ENCODE results near the gene NSD1.

Gene NSD1

GRCh38 chr5:177100714-177101121 lies 32.9 kb upstream of the NSD1 start:
- no peaks in the 10 kb centered on the region for H3K9me3 Mint-ChIP-seq
- TF ChIP-seq CTCF (IDR thresholded peaks at IDR 0.05) = no peak
- H3K4me1 Mint-ChIP-seq = peaks cover 26% of the 10 kb centered on the region

DNA sequence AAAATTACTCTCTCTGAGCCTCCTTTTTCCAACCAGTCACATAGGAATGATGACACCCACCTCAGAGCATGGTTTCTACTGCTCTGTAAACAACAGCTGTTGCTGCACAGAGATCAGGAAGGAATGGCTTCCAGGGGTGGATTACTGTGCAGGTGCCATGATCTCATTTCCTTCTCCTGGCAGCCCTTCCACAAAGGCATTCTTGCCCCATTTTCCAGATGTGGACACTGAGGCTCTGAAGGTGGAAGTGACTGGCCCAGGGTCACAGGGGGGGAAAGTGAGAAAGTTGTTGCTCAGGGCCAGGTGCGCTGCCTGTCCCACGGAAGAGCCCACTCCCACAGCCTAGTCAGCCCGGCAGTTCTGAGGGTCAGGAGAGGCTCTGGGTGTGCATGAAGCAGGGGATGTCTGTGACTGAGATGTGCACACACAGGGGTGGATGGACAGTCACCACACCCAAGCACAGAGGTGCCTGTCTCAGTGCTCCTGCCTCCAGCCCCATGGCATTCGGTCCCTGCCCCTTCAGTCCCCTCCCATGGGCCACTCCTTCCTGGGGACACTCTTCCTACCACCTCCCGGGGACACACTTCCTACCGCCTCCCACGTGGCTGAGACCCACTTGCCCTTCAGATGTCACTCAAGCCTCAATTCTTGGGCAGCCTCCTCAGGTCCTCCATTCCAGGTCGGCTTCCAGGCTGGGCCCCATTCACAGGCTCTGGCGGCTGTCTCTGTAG lies 29.9 kb upstream of the NSD1 start:
- H3K4me1 Mint-ChIP-seq = peaks cover 24% of the 10 kb centered on the region
- TF ChIP-seq CTCF (IDR thresholded peaks at IDR 0.05) = no peak
- DNase-seq = no peak
- no peaks in the 10 kb centered on the region for H3K9me3 Mint-ChIP-seq
- no peak overlapping the region for H3K4me3 Mint-ChIP-seq
- no peaks in the 10 kb centered on the region for H3K36me3 Mint-ChIP-seq (ENCODE audit: low read depth)
- H3K27me3 Mint-ChIP-seq (ENCODE audit: low read depth, poor library complexity) = peaks cover 22% of the 10 kb centered on the region
- no peak overlapping the region for H3K27ac Mint-ChIP-seq

More at GRCh38 chr5:177100714-177101121, 32.9 kb upstream of the NSD1 start:
- Mint-ChIP-seq H3K4me3 (no peak overlapping the region), H3K36me3 (ENCODE audit: low read depth) (no peaks in the 10 kb centered on the region), H3K27ac (no peak overlapping the region), H3K27me3 (ENCODE audit: low read depth, poor library complexity) (peaks cover 24% of the 10 kb centered on the region)
- no peak for DNase-seq

DNA sequence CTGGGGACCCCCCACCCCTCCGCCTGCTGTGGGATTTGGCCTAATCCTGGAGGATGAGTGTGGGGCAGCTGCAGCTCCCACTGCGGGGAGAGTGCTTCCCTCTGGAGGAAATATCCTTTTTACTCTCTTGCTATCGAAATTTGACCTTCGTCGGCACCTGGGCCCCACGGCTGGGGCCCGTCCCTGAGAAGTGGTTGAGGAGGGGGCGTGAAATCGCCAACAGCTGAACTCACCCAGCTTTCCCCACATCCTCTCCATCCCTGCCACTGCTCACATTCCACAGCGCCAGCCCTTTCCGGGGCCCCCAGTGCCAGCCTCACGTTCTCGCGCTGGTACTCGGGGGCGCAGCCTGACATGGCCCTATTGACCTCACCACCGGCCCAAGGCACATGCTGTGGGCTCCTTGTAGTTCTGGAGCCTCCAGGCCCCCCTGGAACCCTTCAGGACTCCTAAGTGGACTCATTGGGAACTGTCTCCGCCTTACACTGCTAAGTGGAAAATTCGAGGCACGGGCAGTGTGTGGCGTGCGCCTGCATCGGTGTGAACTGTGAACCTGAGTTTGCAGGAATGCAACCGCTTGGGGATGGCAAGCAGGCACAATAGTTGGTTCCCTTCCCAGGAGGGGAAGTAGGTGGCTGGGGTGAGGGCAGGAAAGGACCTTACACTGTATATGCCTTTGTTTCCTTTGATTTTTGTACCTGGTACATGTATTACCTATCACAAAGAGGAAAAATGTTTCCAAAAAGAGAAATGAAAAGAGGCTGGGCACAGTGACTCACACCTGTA lies 27.7 kb upstream of the NSD1 start:
- TF ChIP-seq CTCF (IDR thresholded peaks at IDR 0.05) = no peak
- Mint-ChIP-seq H3K4me1 (peaks cover 26% of the 10 kb centered on the region), H3K27ac (no peak overlapping the region), H3K4me3 (no peak overlapping the region), H3K36me3 (ENCODE audit: low read depth) (no peaks in the 10 kb centered on the region), H3K9me3 (no peaks in the 10 kb centered on the region), H3K27me3 (ENCODE audit: low read depth, poor library complexity) (peaks cover 13% of the 10 kb centered on the region)
- DNase-seq = no peak

- Mint-ChIP-seq H3K27me3 (ENCODE audit: low read depth, poor library complexity) (peaks cover 13% of the 10 kb centered on the region), H3K4me3 (no peak overlapping the region), H3K9me3 (no peaks in the 10 kb centered on the region), H3K36me3 (ENCODE audit: low read depth) (no peaks in the 10 kb centered on the region), H3K4me1 (peaks cover 32% of the 10 kb centered on the region), H3K27ac (no peak overlapping the region)
- no peak for TF ChIP-seq CTCF (IDR thresholded peaks at IDR 0.05)
- no peak for DNase-seq
Observed at GRCh38 chr5:177107159-177107558, 26.4 kb upstream of the NSD1 start.

DNA sequence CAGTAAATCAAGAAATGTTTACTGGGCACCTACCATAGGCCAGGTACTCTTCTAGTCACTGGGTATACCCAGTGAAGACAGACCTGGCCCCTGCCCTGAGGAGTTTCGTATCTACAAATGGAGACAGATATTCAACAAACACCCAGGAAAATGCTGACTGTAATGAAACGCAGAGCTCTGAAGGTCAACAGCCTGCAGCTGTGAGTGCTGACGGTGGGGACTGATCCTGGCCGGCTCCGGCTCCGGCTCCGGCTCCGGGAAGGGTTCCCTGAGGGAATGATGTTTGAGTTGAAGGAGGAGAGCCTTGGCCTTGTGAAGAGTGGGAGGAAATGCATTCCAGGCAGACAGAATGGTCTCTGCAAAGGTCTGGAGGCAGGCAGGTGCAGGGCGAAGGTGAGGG lies 23.8 kb upstream of the NSD1 start:
- no peak for DNase-seq
- no peaks in the 10 kb centered on the region for H3K36me3 Mint-ChIP-seq (ENCODE audit: low read depth)
- peaks cover 9% of the 10 kb centered on the region for H3K27me3 Mint-ChIP-seq (ENCODE audit: low read depth, poor library complexity)
- H3K27ac Mint-ChIP-seq = peak overlapping the region; percentile 72
- H3K4me1 Mint-ChIP-seq = peaks cover 36% of the 10 kb centered on the region
- no peaks in the 10 kb centered on the region for H3K9me3 Mint-ChIP-seq
- TF ChIP-seq CTCF (IDR thresholded peaks at IDR 0.05) = no peak
- H3K4me3 Mint-ChIP-seq = no peak overlapping the region

Measured in nephron progenitor cell (in vitro differentiated cells).